Keratinocyte (primary cell): ENCODE results near the gene OR52N1. TPM values are rescaled to one million over a fixed set of nuclear protein-coding genes. Genes with fewer than 3 reads are reported as not detected.
A peak's percentile ranks its signal among the peaks of the same experiment; 100 is the strongest.

Experiments used
- DNase-seq: peaks from one replicate; pipeline ENCODE4 v3.0.0-alpha.2; 2011; ENCODE audit warnings: low read depth, missing footprints, low spot score
- FAIRE-seq: peaks from 2 replicates; lab custom pipeline; 2011; peaks lifted over from hg19 to GRCh38; lab: Jason Lieb, UNC
- H2AFZ ChIP-seq: 2 replicates; pipeline ENCODE4 v1.6.0; 2012; ENCODE audit warnings: low read length, control low read depth, inconsistent platforms; ENCODE audit not compliant: control insufficient read depth
- H3K27ac ChIP-seq: 2 replicates; pipeline ENCODE4 v1.5.1; 2011; ENCODE audit warnings: low read length; ENCODE audit not compliant: control insufficient read depth, insufficient read depth
- H3K27me3 ChIP-seq: 3 replicates; pipeline ENCODE4 v1.6.0; 2011; ENCODE audit warnings: low read length; ENCODE audit not compliant: control insufficient read depth, insufficient read depth; ENCODE audit errors: extremely low read depth
- H3K36me3 ChIP-seq, 2 experiments: 2 replicates in 1 of 2; 3 replicates in 1 of 2; pipeline ENCODE4 v1.5.1; 2011; ENCODE audit warnings: low read length in 2 of 2, mild to moderate bottlenecking in 1 of 2; ENCODE audit not compliant: control insufficient read depth in 2 of 2, insufficient read depth in 2 of 2; ENCODE audit errors: extremely low read depth in 1 of 2
- H3K4me1 ChIP-seq: 3 replicates; pipeline ENCODE4 v1.5.1; 2011; ENCODE audit warnings: low read length; ENCODE audit not compliant: control insufficient read depth, insufficient read depth; ENCODE audit errors: extremely low read depth
- H3K4me2 ChIP-seq: 3 replicates; pipeline ENCODE4 v1.6.0; 2011; ENCODE audit warnings: low read depth, low read length; ENCODE audit not compliant: control insufficient read depth, insufficient read depth; ENCODE audit errors: extremely low read depth
- H3K4me3 ChIP-seq, 3 experiments: fragments of 200-600 bp in 1 of 3; sonication (generic) in 1 of 3; 2 replicates in 2 of 3; 3 replicates in 1 of 3; pipeline ENCODE4 v1.5.1; 2011 to 2016; ENCODE audit warnings: low read length in 3 of 3, mild to moderate bottlenecking in 3 of 3, control low read depth in 2 of 3, inconsistent platforms in 1 of 3, low read depth in 1 of 3, mixed read lengths in 1 of 3, mixed run types in 1 of 3, moderate library complexity in 1 of 3; ENCODE audit not compliant: control insufficient read depth in 2 of 3, insufficient read depth in 2 of 3; ENCODE audit errors: extremely low read depth in 1 of 3
- H3K79me2 ChIP-seq: 2 replicates; pipeline ENCODE4 v1.6.0; 2012; ENCODE audit warnings: low read length; ENCODE audit not compliant: control insufficient read depth, insufficient read depth
- H3K9ac ChIP-seq: 3 replicates; pipeline ENCODE4 v1.6.0; 2011; ENCODE audit warnings: low read length; ENCODE audit not compliant: control insufficient read depth, insufficient read depth; ENCODE audit errors: extremely low read depth
- H3K9me1 ChIP-seq: 3 replicates; pipeline ENCODE4 v1.6.0; 2011; ENCODE audit warnings: low read length; ENCODE audit not compliant: control insufficient read depth, insufficient read depth; ENCODE audit errors: extremely low read depth
- H3K9me3 ChIP-seq: 2 replicates; pipeline ENCODE4 v1.5.1; 2012; ENCODE audit warnings: low read depth, low read length; ENCODE audit not compliant: control insufficient read depth
- H4K20me1 ChIP-seq: 3 replicates; pipeline ENCODE4 v1.6.0; 2011; ENCODE audit warnings: low read length; ENCODE audit not compliant: control insufficient read depth, insufficient read depth; ENCODE audit errors: extremely low read depth
- EZH2 ChIP-seq: IDR thresholded peaks from one replicate; pipeline ENCODE4 v1.6.1; 2012; ENCODE audit warnings: inconsistent platforms, mild to moderate bottlenecking, low read length, moderate library complexity
- dilution Hi-C: fragments of 300-500 bp; cut with MboI; formaldehyde crosslinking; loops from one replicate; pipeline ENCODE4 v1.7.0; 2020; ENCODE audit warnings: low sequenced_read_pairs; ENCODE audit not compliant: extremely low pct_ligation_motif_present
- polyA plus RNA-seq, 5 experiments: library from polyadenylated mRNA; depleted of rRNA in 3 of 5; stranded (reverse) in 3 of 5; stranded (forward) in 1 of 5; unstranded in 1 of 5; fragments of >200 nt; gene quantifications; 1 replicate in 1 of 5; 2 replicates in 3 of 5; 3 replicates in 1 of 5; pipeline versions ENCODE4 v1.2.1 to v1.2.3, GENCODE V29; 2011 to 2012; ENCODE audit warnings: missing spikeins in 2 of 5, low read depth in 1 of 5, low replicate concordance in 1 of 5
- TF ChIP-seq, protein P1 (sequence below), 3 experiments: IDR thresholded peaks in 1 of 3; conservative IDR thresholded peaks in 1 of 3; optimal IDR thresholded peaks in 1 of 3; 2 replicates in 2 of 3; 3 replicates in 1 of 3; pipeline versions ENCODE3 to v1.5.1; 2011; ENCODE audit warnings: low read length in 3 of 3, mild to moderate bottlenecking in 3 of 3, moderate library complexity in 2 of 3, control low read depth in 1 of 3, inconsistent platforms in 1 of 3; ENCODE audit not compliant: insufficient read depth in 2 of 3; ENCODE audit errors: extremely low read depth in 1 of 3

The OR52N1 gene
- polyA plus RNA-seq, 1 donor (not counting 4 experiments of a cell fraction or from before 2014, with no cell fraction given): not detected

DNA sequence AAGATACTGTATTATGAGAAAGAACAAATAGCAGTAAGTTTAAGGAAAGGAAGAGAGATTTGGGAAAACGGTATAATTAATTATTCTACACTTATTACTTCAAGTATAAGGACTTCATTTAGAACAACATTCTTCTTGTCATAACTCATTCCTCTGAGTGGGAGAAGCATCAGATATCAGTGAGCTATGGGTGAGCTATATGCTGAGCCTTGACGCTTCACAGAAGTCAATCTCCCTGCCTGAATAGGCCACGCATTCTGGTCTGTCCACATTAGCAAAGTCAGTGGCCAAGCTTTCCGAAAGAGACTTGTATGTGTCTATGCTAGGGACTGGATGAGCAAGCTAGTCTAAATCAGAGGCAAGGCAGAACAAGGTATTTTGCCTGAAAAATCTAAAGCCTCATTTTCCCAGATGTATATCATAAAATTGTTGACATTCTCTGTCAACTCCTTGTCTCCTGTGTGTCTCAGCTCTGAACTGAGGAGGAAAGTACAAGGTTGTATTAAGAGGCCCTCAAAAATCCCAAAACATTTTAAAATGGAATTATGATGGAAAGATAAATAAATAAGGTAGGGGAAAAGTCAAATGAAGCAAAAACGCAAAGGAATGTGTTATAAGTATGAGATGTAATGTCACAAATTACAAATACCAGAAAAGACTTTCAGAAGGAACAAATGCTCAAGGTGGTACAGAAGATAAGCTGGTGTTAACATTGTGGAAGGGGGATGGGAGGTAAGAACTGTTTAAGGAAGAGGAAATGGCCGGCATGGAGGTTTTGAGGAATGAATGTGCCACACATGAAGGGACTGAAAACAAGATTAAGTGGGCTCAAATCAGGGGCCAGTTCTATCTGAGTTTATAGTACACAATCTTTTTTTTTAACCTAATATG lies 19.1 kb upstream of the OR52N1 start:
- peaks cover 3% of the 10 kb centered on the region for H3K4me1 ChIP-seq
- no peaks in the 10 kb centered on the region for H3K36me3 ChIP-seq
- no peak for FAIRE-seq
- H3K9me1 ChIP-seq: no peaks in the 10 kb centered on the region
- H3K4me3 ChIP-seq: no peak overlapping the region
- H3K4me2 ChIP-seq: no peak overlapping the region
- H2AFZ ChIP-seq: no peak overlapping the region
- no peaks in the 10 kb centered on the region for H3K9me3 ChIP-seq
- dilution Hi-C loops: no loop called here
- H3K27me3 ChIP-seq: peaks cover 5% of the 10 kb centered on the region
- no peak overlapping the region for H3K9ac ChIP-seq
- DNase-seq: no peak
- no peaks in the 10 kb centered on the region for H4K20me1 ChIP-seq
- no peak for TF ChIP-seq EZH2
- TF ChIP-seq, protein P1, sequence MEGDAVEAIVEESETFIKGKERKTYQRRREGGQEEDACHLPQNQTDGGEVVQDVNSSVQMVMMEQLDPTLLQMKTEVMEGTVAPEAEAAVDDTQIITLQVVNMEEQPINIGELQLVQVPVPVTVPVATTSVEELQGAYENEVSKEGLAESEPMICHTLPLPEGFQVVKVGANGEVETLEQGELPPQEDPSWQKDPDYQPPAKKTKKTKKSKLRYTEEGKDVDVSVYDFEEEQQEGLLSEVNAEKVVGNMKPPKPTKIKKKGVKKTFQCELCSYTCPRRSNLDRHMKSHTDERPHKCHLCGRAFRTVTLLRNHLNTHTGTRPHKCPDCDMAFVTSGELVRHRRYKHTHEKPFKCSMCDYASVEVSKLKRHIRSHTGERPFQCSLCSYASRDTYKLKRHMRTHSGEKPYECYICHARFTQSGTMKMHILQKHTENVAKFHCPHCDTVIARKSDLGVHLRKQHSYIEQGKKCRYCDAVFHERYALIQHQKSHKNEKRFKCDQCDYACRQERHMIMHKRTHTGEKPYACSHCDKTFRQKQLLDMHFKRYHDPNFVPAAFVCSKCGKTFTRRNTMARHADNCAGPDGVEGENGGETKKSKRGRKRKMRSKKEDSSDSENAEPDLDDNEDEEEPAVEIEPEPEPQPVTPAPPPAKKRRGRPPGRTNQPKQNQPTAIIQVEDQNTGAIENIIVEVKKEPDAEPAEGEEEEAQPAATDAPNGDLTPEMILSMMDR (optimal IDR thresholded peaks at IDR 0.05 in 1 of 3, IDR thresholded peaks at IDR 0.05 in 1 of 3, conservative IDR thresholded peaks at IDR 0.05 in 1 of 3; ENCODE audit: extremely low read depth in 1 of 3, insufficient read depth in 2 of 3, low read length in 3 of 3): no peak
- H3K27ac ChIP-seq: no peak overlapping the region
- H3K79me2 ChIP-seq: no peaks in the 10 kb centered on the region

DNA sequence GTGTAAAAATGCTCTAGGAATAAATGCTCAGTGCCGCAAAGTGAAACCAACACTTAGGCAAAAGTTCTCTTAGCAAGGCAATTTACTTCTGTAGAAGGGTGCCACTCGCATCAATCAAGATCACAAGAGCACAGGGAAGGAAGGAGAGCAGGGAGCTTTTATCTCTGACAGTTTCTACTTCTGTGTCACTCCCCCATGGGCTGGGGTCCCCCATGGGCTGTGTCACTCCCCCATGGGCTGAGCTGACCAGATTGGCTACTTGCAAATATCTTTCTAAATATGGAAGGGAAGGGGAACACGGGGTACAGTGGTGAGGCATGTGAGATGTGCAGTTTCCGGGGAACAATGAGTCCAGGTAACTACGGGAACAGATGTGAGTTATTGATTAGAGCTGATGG lies 18.1 kb upstream of the OR52N1 start:
- H3K36me3 ChIP-seq: no peaks in the 10 kb centered on the region
- H3K4me1 ChIP-seq: peaks cover 3% of the 10 kb centered on the region
- no peak overlapping the region for H3K27ac ChIP-seq
- TF ChIP-seq, protein P1 (optimal IDR thresholded peaks at IDR 0.05 in 1 of 3, IDR thresholded peaks at IDR 0.05 in 1 of 3, conservative IDR thresholded peaks at IDR 0.05 in 1 of 3; ENCODE audit: extremely low read depth in 1 of 3, insufficient read depth in 2 of 3, low read length in 3 of 3): no peak
- TF ChIP-seq EZH2: no peak
- H3K4me2 ChIP-seq: peak overlapping the region; percentile 79
- H3K4me3 ChIP-seq: peak overlapping the region; percentile 13 to 68 (median 37)
- no peaks in the 10 kb centered on the region for H3K79me2 ChIP-seq
- no peaks in the 10 kb centered on the region for H3K9me1 ChIP-seq
- H3K9me3 ChIP-seq: no peaks in the 10 kb centered on the region
- peak overlapping the region; percentile 80 for H2AFZ ChIP-seq
- DNase-seq (no peak), FAIRE-seq (no peak)
- dilution Hi-C loops: no loop called here
- no peak overlapping the region for H3K9ac ChIP-seq
- no peaks in the 10 kb centered on the region for H4K20me1 ChIP-seq
- H3K27me3 ChIP-seq: peaks cover 5% of the 10 kb centered on the region
